ENCODE data around the gene LIN28A. TPM values are rescaled to one million over a fixed set of nuclear protein-coding genes. Genes with fewer than 3 reads are reported as not detected.
A peak's percentile ranks its signal among the peaks of the same experiment; 100 is the strongest.

Gene LIN28A
- polyA plus RNA-seq, 1 donor from 2014 or later = 1.0 TPM

- Histone ChIP-seq H3K79me2 (replicated peaks; ENCODE audit: insufficient read depth, low read length) (no peaks in the 10 kb centered on the region), H2AFZ (ENCODE audit: low read depth, low read length) (no peak overlapping the region), H3K4me2 (ENCODE audit: low read length) (no peak overlapping the region), H3K9me3 (ENCODE audit: low read length) (no peaks in the 10 kb centered on the region), H3K27me3 (ENCODE audit: insufficient read depth, low read depth, low read length) (no peaks in the 10 kb centered on the region), H3F3A (ENCODE audit: insufficient read depth, low read length, poor library complexity, severe bottlenecking) (no peaks in the 10 kb centered on the region), H3K27ac (ENCODE audit: low read length) (no peak overlapping the region), H3K36me3 (ENCODE audit: insufficient read depth, low read length) (no peaks in the 10 kb centered on the region), H3K4me3 (ENCODE audit: low read length) (no peak overlapping the region), H3K9ac (ENCODE audit: low read length) (no peak overlapping the region), H4K20me1 (ENCODE audit: insufficient read depth) (no peaks in the 10 kb centered on the region), H3K9me2 (ENCODE audit: insufficient read depth, low read length) (no peaks in the 10 kb centered on the region)
- TF ChIP-seq EZH2 (IDR thresholded peaks at IDR 0.05; ENCODE audit: borderline replicate concordance, insufficient read depth, low read length, poor library complexity, severe bottlenecking) = no peak
- TF ChIP-seq MXI1 (conservative IDR thresholded peaks at IDR 0.05; ENCODE audit: poor library complexity, severe bottlenecking) = no peak
- TF ChIP-seq POLR2AphosphoS5 (IDR thresholded peaks at IDR 0.05) = no peak
- TF ChIP-seq TAF1 (IDR thresholded peaks at IDR 0.05; ENCODE audit: low read depth) = no peak
- TF ChIP-seq EP300 (conservative IDR thresholded peaks at IDR 0.05; ENCODE audit: poor library complexity, severe bottlenecking) = no peak
- no peak for TF ChIP-seq RAD21 (conservative IDR thresholded peaks at IDR 0.05)
- TF ChIP-seq, protein P1, sequence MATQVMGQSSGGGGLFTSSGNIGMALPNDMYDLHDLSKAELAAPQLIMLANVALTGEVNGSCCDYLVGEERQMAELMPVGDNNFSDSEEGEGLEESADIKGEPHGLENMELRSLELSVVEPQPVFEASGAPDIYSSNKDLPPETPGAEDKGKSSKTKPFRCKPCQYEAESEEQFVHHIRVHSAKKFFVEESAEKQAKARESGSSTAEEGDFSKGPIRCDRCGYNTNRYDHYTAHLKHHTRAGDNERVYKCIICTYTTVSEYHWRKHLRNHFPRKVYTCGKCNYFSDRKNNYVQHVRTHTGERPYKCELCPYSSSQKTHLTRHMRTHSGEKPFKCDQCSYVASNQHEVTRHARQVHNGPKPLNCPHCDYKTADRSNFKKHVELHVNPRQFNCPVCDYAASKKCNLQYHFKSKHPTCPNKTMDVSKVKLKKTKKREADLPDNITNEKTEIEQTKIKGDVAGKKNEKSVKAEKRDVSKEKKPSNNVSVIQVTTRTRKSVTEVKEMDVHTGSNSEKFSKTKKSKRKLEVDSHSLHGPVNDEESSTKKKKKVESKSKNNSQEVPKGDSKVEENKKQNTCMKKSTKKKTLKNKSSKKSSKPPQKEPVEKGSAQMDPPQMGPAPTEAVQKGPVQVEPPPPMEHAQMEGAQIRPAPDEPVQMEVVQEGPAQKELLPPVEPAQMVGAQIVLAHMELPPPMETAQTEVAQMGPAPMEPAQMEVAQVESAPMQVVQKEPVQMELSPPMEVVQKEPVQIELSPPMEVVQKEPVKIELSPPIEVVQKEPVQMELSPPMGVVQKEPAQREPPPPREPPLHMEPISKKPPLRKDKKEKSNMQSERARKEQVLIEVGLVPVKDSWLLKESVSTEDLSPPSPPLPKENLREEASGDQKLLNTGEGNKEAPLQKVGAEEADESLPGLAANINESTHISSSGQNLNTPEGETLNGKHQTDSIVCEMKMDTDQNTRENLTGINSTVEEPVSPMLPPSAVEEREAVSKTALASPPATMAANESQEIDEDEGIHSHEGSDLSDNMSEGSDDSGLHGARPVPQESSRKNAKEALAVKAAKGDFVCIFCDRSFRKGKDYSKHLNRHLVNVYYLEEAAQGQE (IDR thresholded peaks at IDR 0.05; ENCODE audit: borderline replicate concordance) = no peak
- TF ChIP-seq, protein P2, sequence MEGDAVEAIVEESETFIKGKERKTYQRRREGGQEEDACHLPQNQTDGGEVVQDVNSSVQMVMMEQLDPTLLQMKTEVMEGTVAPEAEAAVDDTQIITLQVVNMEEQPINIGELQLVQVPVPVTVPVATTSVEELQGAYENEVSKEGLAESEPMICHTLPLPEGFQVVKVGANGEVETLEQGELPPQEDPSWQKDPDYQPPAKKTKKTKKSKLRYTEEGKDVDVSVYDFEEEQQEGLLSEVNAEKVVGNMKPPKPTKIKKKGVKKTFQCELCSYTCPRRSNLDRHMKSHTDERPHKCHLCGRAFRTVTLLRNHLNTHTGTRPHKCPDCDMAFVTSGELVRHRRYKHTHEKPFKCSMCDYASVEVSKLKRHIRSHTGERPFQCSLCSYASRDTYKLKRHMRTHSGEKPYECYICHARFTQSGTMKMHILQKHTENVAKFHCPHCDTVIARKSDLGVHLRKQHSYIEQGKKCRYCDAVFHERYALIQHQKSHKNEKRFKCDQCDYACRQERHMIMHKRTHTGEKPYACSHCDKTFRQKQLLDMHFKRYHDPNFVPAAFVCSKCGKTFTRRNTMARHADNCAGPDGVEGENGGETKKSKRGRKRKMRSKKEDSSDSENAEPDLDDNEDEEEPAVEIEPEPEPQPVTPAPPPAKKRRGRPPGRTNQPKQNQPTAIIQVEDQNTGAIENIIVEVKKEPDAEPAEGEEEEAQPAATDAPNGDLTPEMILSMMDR (IDR thresholded peaks at IDR 0.05; ENCODE audit: poor library complexity, severe bottlenecking) = no peak
- TF ChIP-seq SMC3 (conservative IDR thresholded peaks at IDR 0.05; ENCODE audit: poor library complexity) = no peak
These were observed 5.2 kb upstream of the LIN28A start for GRCh38 chr1:26405281-26405915.

DNA sequence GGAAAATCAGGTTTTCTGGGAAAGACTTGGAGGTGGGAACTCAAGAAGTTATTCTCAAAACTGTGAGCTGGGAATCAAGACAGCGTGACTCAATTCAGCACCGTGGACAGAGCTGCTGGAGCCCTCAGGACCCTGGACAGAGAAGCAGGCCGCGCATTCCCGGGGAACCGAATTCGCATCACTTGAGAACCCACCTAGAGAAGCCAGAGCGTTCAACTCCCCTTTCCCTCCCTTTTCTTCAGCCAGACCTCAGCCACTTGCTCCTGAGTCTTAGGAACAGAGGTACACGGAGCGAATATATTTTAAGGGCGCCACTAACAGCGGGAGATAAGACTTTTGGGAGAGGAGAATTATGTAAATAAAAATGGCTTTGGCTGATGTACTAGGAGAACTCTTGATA, 2.0 kb upstream of the LIN28A start:
- Histone ChIP-seq H4K20me1 (ENCODE audit: insufficient read depth) (no peaks in the 10 kb centered on the region), H3K9me2 (ENCODE audit: insufficient read depth, low read length) (no peaks in the 10 kb centered on the region), H3K27me3 (ENCODE audit: insufficient read depth, low read depth, low read length) (no peaks in the 10 kb centered on the region), H3K4me3 (ENCODE audit: low read length) (peak overlapping the region; percentile 33), H3F3A (ENCODE audit: insufficient read depth, low read length, poor library complexity, severe bottlenecking) (no peaks in the 10 kb centered on the region), H3K27ac (ENCODE audit: low read length) (peak overlapping the region; percentile 72), H3K79me2 (replicated peaks; ENCODE audit: insufficient read depth, low read length) (peaks cover 29% of the 10 kb centered on the region), H3K36me3 (ENCODE audit: insufficient read depth, low read length) (no peaks in the 10 kb centered on the region), H3K4me2 (ENCODE audit: low read length) (no peak overlapping the region), H3K9ac (ENCODE audit: low read length) (peak overlapping the region; percentile 53), H3K9me3 (ENCODE audit: low read length) (no peaks in the 10 kb centered on the region), H2AFZ (ENCODE audit: low read depth, low read length) (no peak overlapping the region)
- TF ChIP-seq, protein P1 (IDR thresholded peaks at IDR 0.05; ENCODE audit: borderline replicate concordance) = peak; percentile 99
- no peak for TF ChIP-seq MXI1 (conservative IDR thresholded peaks at IDR 0.05; ENCODE audit: poor library complexity, severe bottlenecking)
